ENCODE data around the gene CCDC116.

CCDC116 gene

GRCh38 chr22:21681566-21682370 is 49.2 kb downstream of the CCDC116 start:
- DNase-seq (ENCODE audit: low spot score): no peak

DNA sequence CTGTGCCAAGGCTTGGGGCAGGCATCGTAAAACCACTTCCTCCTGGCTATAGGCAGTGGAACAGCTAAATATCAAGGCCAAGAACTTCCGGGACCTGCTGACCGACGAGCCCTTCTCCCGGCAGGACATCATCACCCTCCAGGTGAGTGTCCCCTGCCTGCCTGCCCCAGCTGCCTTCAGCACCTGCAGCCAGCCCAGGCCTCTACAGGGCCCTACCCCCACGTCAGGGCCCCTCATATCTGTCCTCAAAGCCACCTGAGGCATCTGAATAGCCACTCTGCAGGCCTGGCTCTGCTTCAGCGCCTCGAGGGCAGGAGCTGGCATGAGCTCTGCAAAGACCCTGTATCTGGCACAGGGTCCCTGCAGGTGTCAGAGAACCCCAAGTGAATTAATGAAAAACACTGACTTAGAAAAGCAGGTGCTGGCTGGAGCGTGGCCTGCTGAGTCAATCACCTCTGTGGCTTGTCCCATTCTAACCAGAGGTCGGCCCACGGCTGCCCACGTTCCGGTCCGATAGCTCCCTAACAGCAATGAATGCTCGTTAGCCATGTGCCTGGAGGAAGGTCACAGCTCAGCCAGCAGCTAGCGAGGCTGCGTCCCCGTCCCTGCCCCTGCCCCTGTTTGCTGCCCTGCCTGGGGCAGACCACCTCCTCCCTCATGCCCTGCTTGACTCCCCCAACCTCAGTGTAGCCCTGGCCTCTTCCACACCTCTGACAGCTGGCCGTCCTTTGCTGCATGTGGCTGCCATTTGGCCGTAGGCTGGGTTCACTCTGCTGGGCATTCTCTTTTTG is 50.0 kb downstream of the CCDC116 start:
- DNase-seq (ENCODE audit: low spot score): no peak

DNA sequence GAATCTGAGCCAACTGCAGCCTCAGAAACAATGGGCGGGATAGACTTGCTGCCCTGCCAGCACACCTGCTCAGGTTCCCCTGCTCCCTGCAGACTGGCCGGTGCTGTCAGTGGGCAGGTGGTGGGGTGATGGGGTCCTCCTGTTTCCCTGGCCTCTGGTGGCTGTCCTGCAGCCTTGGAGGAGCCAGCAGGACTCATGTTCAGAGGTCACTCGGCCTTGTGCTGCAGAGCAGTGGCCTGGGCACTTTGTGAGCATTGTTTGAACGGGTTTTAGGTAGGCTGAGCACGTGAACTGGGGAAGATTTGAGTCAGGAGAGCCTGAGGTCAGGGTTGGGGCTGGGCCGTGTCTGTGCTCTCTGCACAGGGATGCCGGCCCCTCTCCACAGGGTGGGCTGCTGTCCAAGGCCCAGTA is 50.8 kb downstream of the CCDC116 start:
- no peak for DNase-seq (ENCODE audit: low spot score)

GRCh38 chr22:21684492-21685163 is 52.1 kb downstream of the CCDC116 start:
- DNase-seq (ENCODE audit: low spot score): no peak

GRCh38 chr22:21685164-21685513 is 52.6 kb downstream of the CCDC116 start:
- DNase-seq (ENCODE audit: low spot score): no peak

DNA sequence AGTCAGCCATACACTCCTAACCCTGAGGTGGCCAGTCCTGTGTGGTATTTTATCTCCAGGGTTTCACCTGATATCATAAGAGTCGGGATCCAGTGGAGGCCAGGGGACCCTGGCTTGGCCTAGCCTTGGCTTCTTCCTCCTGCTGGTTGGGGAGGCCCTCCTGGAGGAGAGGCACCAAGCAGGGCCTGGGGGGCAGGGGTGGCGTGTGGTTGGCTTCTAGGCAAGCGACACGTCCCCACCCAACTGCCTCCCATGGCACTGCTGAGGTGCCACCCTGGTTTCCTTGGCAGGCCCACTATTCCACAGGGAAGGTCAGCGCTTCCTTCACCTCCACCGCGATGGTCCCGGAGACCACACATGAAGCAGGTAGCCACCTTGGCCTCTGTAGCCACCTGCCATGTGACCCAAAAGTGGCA is 53.6 kb downstream of the CCDC116 start:
- DNase-seq (ENCODE audit: low spot score): no peak
